ENCODE data around the gene PDCD11.
A peak's percentile ranks its signal among the peaks of the same experiment; 100 is the strongest.

The PDCD11 gene

GRCh38 chr10:103451831-103452505 is 55.5 kb downstream of the PDCD11 start, which contains the start of gene CALHM2:
Gene CALHM2 (minus strand): TSS chr10:103452370. CDS start chr10:103449941, 2,429 bp downstream.
- peak; percentile 38 for DNase-seq

GRCh38 chr10:103452506-103453230 is 56.2 kb downstream of the PDCD11 start:
- DNase-seq = no peak

- no peak for DNase-seq
These were observed 57.6 kb downstream of the PDCD11 start for GRCh38 chr10:103454026-103454425.

- DNase-seq = no peak
These were observed 58.8 kb downstream of the PDCD11 start for GRCh38 chr10:103455235-103455634.

GRCh38 chr10:103456074-103456660 is 59.7 kb downstream of the PDCD11 start:
- no peak for DNase-seq

- DNase-seq = no peak
These were observed 60.8 kb downstream of the PDCD11 start for GRCh38 chr10:103457176-103457712.

- DNase-seq = no peak
These were observed 61.6 kb downstream of the PDCD11 start for GRCh38 chr10:103457896-103458583.

GRCh38 chr10:103458720-103459119 is 62.3 kb downstream of the PDCD11 start, which contains the start of gene CALHM1:
Gene CALHM1 (minus strand): TSS chr10:103458900. CDS start chr10:103458751, 149 bp downstream.
- peak; percentile 7 for DNase-seq

- DNase-seq = no peak
These were observed 63.2 kb downstream of the PDCD11 start for GRCh38 chr10:103459615-103460014.

- no peak for DNase-seq
These were observed 67.1 kb downstream of the PDCD11 start for GRCh38 chr10:103463499-103463898.

GRCh38 chr10:103465411-103466179 is 69.2 kb downstream of the PDCD11 start:
- DNase-seq = peak; percentile 43

- DNase-seq = no peak
These were observed 70.3 kb downstream of the PDCD11 start for GRCh38 chr10:103466734-103467133.

GRCh38 chr10:103467406-103467805 is 71.0 kb downstream of the PDCD11 start:
- peak; percentile 34 for DNase-seq

GRCh38 chr10:103469201-103469600 is 72.8 kb downstream of the PDCD11 start:
- no peak for DNase-seq

GRCh38 chr10:103470761-103471653 is 74.6 kb downstream of the PDCD11 start:
- peak; percentile 78 for DNase-seq

- no peak for DNase-seq
These were observed 75.6 kb downstream of the PDCD11 start for GRCh38 chr10:103472005-103472404.

GRCh38 chr10:103473261-103473671 is 76.8 kb downstream of the PDCD11 start:
- DNase-seq = no peak

GRCh38 chr10:103474077-103474476 is 77.7 kb downstream of the PDCD11 start:
- no peak for DNase-seq

GRCh38 chr10:103475437-103475836 is 79.0 kb downstream of the PDCD11 start:
- DNase-seq = no peak

- DNase-seq = peak; percentile 16
These were observed 79.8 kb downstream of the PDCD11 start for GRCh38 chr10:103476046-103476768.
